ENCODE data around the gene DSC1. TPM values are rescaled to one million over a fixed set of nuclear protein-coding genes. Genes with fewer than 3 reads are reported as not detected.

DSC1 gene
- total RNA-seq, 8 experiments from 2014 or later = 0.05 to 1.3 (median 0.90) TPM; not detected in 2

- in situ Hi-C loops (cut with MboI; ENCODE audit: low pct_unique_long_range_greater_than_20kb in 2 of 9, low sequenced_read_pairs in 9 of 9, unreplicated experiment in 9 of 9) = no loop called here
- no peak overlapping the region for H3K27ac ChIP-seq
- no peaks in the 10 kb centered on the region for H3K4me1 ChIP-seq (replicated peaks in 1 of 2)
- no peak overlapping the region for H3K4me3 ChIP-seq
- no peak for ATAC-seq (replicated peaks in 6 of 8)
- WGBS, 10 experiments = 0 to 100% (median 78%) methylated on average over 1 to 2 of the region's 2 CpGs
Measured at GRCh38 chr18:31093880-31094279, 68.8 kb downstream of the DSC1 start.

GRCh38 chr18:31093294-31093693 lies 69.4 kb downstream of the DSC1 start:
- Histone ChIP-seq H3K4me3 (no peak overlapping the region), H3K27ac (no peak overlapping the region), H3K4me1 (replicated peaks in 1 of 2) (no peaks in the 10 kb centered on the region)
- no peak for ATAC-seq (replicated peaks in 6 of 8)
- in situ Hi-C loops (cut with MboI; ENCODE audit: low pct_unique_long_range_greater_than_20kb in 2 of 9, low sequenced_read_pairs in 9 of 9, unreplicated experiment in 9 of 9) = no loop called here
- WGBS, 10 experiments = 0 to 100% (median 88%) methylated on average over 1 to 3 of the region's 3 CpGs

DNA sequence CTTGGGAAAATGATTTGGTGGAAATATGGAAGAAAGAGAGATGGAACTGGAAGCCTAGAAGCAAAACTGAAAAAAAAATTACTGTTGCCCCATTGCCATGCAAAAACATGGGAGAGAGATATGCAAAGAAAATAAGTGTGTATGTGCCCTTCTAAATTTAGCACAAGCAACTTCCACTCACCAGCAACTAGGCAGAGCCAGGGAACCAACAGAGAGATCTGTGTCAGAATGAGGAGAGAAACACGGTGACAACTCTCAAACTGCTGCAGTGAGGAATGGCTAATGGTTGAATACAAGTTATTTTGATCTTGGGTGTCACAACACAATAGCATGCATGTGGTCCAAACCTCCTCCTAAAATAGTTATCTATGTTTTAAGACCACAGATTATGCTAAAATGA lies 71.3 kb downstream of the DSC1 start:
- Histone ChIP-seq H3K4me3 (no peak overlapping the region), H3K27ac (no peak overlapping the region), H3K4me1 (replicated peaks in 1 of 2) (no peaks in the 10 kb centered on the region)
- no peak for ATAC-seq (replicated peaks in 6 of 8)
- in situ Hi-C loops (cut with MboI; ENCODE audit: low pct_unique_long_range_greater_than_20kb in 2 of 9, low sequenced_read_pairs in 9 of 9, unreplicated experiment in 9 of 9) = no loop called here
- WGBS, 10 experiments = 57 to 100% (median 86%) methylated on average over 1 of the region's 1 CpG; no CpG with 5 or more reads in 3 of the 10 experiments

DNA sequence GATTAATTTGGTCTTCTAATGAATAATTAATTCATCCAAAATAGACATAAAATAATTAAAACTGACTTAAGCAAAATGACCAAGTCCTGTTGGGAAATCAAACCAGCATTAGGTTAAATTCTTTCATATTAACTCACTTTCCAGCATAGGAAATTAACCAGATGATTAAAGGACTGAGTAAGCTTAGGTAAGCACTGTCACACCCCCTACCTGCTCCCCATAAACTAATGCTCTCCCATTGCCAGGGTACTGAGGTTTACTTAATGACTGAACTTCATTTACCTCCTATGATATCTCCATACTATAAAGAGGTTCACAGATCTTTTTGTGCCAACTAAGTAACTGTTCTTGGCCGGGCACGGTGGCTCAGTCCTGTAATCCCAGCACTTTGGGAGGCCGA lies 74.1 kb downstream of the DSC1 start:
- WGBS, 10 experiments = 20 to 100% (median 94%) methylated on average over 1 to 3 of the region's 3 CpGs; no CpG with 5 or more reads in 6 of the 10 experiments
- Histone ChIP-seq H3K4me3 (no peak overlapping the region), H3K4me1 (replicated peaks in 1 of 2) (no peaks in the 10 kb centered on the region), H3K27ac (no peak overlapping the region)
- no peak for ATAC-seq (replicated peaks in 6 of 8)
- in situ Hi-C loops (cut with MboI; ENCODE audit: low pct_unique_long_range_greater_than_20kb in 2 of 9, low sequenced_read_pairs in 9 of 9, unreplicated experiment in 9 of 9) = no loop called here

DNA sequence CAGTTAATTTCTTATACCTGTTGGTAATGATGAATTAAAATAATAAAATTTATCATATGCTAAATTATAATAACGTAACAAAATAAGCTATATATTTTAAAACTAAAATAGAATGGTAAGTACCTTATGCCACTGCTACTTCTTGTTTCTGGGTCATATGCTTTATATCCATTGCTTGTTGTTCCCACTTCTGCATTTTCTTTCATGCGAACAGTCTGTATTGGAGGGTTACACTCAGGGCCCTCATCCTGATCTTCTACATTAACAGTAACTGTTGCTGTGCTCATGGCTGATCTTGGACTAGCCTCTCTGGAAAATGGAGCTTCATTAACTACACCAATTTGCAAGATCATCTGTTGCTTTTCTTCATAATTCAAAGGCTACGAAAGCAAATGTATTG lies 82.7 kb downstream of the DSC1 start:
- no peak overlapping the region for H3K4me3 ChIP-seq
- no peaks in the 10 kb centered on the region for H3K4me1 ChIP-seq (replicated peaks in 1 of 2)
- ATAC-seq (replicated peaks in 6 of 8) = no peak
- H3K27ac ChIP-seq = no peak overlapping the region
- WGBS, 10 experiments = 43 to 100% (median 94%) methylated on average over 2 to 3 of the region's 3 CpGs; no CpG with 5 or more reads in 1 of the 10 experiments
- in situ Hi-C loops (cut with MboI; ENCODE audit: low pct_unique_long_range_greater_than_20kb in 2 of 9, low sequenced_read_pairs in 9 of 9, unreplicated experiment in 9 of 9) = no loop called here

Other genes with a start within 250 kb of the DSC1 start
- gene DSC3, start 120.1 kb downstream of the DSC1 start, total RNA-seq = 1 to 10 TPM in 5 of 8 experiments, under 1 TPM in 2, not detected in 1; 0.20 to 4.6 (median 3.1) TPM
- 1 to 10 TPM in 5 of 8 experiments, under 1 TPM in 2, not detected in 1; 0.05 to 7.0 (median 3.4) TPM for gene DSC2, start 60.4 kb downstream of the DSC1 start, total RNA-seq
- gene DSG1, start 155.3 kb upstream of the DSC1 start, total RNA-seq = under 1 TPM in 5 of 8 experiments, not detected in 3; under 0.01 to 0.33 (median 0.17) TPM
- under 1 TPM in 1 of 8 experiments, not detected in 7; 0.09 TPM for gene DSG4, start 213.9 kb upstream of the DSC1 start, total RNA-seq

All from motor neuron (in vitro differentiated cells).